ENCODE data around the gene SCFD1.

Gene SCFD1

DNA sequence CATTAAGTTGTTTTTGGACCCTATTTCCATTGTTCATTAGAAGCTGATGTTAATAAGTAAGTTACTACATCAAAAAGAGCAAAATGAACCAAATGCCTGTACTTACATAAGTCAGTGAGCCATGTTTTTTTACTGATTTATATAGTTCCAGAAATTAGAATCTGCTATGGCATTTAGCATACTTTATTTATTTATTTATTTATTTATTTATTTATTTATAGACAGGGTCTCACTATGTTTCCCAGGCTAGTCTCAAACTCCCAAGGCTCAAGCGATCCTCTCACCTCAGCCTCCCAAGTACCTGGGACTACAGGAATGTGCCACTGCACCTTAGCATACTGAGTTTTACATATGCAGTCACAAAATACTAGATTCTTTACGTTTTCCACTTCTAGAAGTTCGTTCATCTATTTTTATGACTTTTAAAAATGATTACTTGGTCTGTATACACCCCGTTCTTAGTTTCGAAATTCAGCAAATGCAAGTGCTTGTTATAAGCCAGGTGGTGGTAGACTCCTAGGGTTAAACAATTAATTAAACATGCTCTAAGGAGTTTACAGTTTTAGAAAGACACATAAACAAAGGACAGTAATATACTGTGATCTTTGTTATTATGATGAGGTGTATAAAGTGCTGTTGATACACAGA lies 69.8 kb downstream of the SCFD1 start:
- DNase-seq (ENCODE audit: insufficient read length, low spot score) (no peak), FAIRE-seq (no peak)
- TF ChIP-seq PAX5 (IDR thresholded peaks at IDR 0.05; ENCODE audit: insufficient read depth, low read length, severe bottlenecking) = no peak
- TF ChIP-seq SPI1 (IDR thresholded peaks at IDR 0.05; ENCODE audit: low read depth, low read length) = no peak
- no peak for TF ChIP-seq POLR2A (IDR thresholded peaks at IDR 0.05; ENCODE audit: low read depth, low read length)
- no peak for TF ChIP-seq POU2F2 (IDR thresholded peaks at IDR 0.05; ENCODE audit: low read depth, low read length)
- TF ChIP-seq POLR2AphosphoS5 (IDR thresholded peaks at IDR 0.05; ENCODE audit: low read depth, low read length) = no peak
- no peak for TF ChIP-seq TAF1 (IDR thresholded peaks at IDR 0.05; ENCODE audit: low read depth, low read length)

DNA sequence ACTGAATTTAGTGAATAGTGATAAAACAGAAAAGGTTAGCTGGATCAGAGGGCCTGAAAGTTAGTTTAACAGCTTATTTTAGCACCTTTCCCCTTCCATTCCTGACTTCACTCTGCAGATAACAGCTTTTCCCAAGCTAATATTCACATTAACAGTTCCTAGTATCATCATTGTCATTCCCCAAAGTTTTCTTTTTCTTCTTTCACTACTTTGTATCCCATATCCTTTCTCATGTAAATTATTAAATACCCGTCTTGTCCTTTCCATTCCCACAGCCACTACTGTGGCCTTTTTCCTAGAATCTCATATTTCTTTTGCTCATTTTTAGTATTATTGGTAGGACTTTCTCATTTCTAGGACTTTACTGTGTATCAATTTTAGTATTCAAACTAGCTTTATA lies 70.5 kb downstream of the SCFD1 start:
- no peak for FAIRE-seq
- TF ChIP-seq POLR2A (IDR thresholded peaks at IDR 0.05; ENCODE audit: low read depth, low read length) = no peak
- no peak for TF ChIP-seq SPI1 (IDR thresholded peaks at IDR 0.05; ENCODE audit: low read depth, low read length)
- TF ChIP-seq POLR2AphosphoS5 (IDR thresholded peaks at IDR 0.05; ENCODE audit: low read depth, low read length) = no peak
- no peak for TF ChIP-seq TAF1 (IDR thresholded peaks at IDR 0.05; ENCODE audit: low read depth, low read length)
- no peak for TF ChIP-seq PAX5 (IDR thresholded peaks at IDR 0.05; ENCODE audit: insufficient read depth, low read length, severe bottlenecking)
- TF ChIP-seq POU2F2 (IDR thresholded peaks at IDR 0.05; ENCODE audit: low read depth, low read length) = no peak
- DNase-seq (ENCODE audit: insufficient read length, low spot score) = no peak

DNA sequence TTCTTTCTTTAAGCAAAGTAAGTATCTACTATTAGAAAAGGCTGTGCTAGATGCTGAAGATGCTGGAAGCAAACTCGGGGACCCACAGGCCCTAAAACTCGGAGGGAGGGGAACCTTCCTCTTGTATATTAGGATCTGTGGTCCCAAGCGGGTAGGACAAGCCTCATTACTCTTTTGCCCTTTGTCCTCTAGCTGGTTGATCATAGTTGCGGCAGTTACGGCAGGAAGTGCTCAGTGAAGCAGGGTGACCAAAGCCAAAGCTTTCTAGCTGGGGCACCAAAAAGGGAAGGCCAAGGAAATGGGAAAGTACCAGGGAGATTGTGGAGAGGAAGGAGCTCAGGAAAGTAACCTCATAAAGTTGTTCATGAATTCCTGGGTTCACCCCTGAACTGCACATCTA lies 76.3 kb downstream of the SCFD1 start:
- TF ChIP-seq TAF1 (IDR thresholded peaks at IDR 0.05; ENCODE audit: low read depth, low read length) (no peak), PAX5 (IDR thresholded peaks at IDR 0.05; ENCODE audit: insufficient read depth, low read length, severe bottlenecking) (no peak), POLR2A (IDR thresholded peaks at IDR 0.05; ENCODE audit: low read depth, low read length) (no peak), POU2F2 (IDR thresholded peaks at IDR 0.05; ENCODE audit: low read depth, low read length) (no peak), POLR2AphosphoS5 (IDR thresholded peaks at IDR 0.05; ENCODE audit: low read depth, low read length) (no peak)
- no peak for DNase-seq (ENCODE audit: insufficient read length, low spot score)
- FAIRE-seq = no peak

DNA sequence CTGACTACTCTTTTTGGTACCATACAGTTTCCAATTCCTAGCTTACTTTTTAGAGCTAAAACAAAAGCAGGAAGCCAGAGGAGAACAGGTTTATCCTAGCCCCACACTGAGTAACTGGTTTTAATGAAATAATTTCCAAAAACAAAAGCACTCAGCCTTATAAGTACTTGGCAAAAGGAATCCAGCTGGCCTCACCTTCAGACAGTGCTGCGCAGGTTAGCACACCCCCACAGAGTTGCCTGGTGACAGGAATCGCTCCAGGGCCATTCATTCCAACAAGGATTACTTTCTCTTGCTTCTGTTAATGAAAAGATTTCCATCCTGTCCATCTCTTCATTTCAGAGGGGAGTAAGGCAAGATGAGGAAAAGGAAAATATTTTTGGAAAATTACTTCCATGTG lies 84.6 kb downstream of the SCFD1 start:
- no peak for TF ChIP-seq SPI1 (IDR thresholded peaks at IDR 0.05; ENCODE audit: low read depth, low read length)
- TF ChIP-seq POU2F2 (IDR thresholded peaks at IDR 0.05; ENCODE audit: low read depth, low read length) = no peak
- TF ChIP-seq TAF1 (IDR thresholded peaks at IDR 0.05; ENCODE audit: low read depth, low read length) = no peak
- no peak for TF ChIP-seq PAX5 (IDR thresholded peaks at IDR 0.05; ENCODE audit: insufficient read depth, low read length, severe bottlenecking)
- TF ChIP-seq POLR2A (IDR thresholded peaks at IDR 0.05; ENCODE audit: low read depth, low read length) = no peak
- TF ChIP-seq POLR2AphosphoS5 (IDR thresholded peaks at IDR 0.05; ENCODE audit: low read depth, low read length) = no peak
- FAIRE-seq = no peak
- DNase-seq (ENCODE audit: insufficient read length, low spot score) = no peak

DNA sequence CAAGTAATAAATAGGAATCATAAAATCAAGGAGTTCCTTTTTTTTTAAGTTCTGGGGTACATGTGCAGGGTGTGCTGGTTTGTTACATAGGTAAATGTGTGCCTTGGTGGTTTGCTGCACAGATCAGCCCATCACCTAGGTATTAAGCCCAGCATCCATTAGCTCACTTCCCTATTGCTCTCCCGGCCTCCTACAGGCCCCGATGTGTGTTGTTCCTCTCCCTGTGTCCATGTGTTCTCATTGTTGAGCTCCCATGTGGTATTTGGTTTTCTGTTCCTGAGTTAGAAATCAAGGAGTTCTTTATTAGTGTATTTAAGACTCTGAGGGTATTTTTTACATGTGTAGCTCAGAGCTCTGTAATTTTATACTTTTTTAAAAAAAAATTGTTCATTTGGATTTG lies 86.0 kb downstream of the SCFD1 start:
- DNase-seq (ENCODE audit: insufficient read length, low spot score) = no peak
- TF ChIP-seq POLR2A (IDR thresholded peaks at IDR 0.05; ENCODE audit: low read depth, low read length) (no peak), POLR2AphosphoS5 (IDR thresholded peaks at IDR 0.05; ENCODE audit: low read depth, low read length) (no peak), TAF1 (IDR thresholded peaks at IDR 0.05; ENCODE audit: low read depth, low read length) (no peak), SPI1 (IDR thresholded peaks at IDR 0.05; ENCODE audit: low read depth, low read length) (no peak), POU2F2 (IDR thresholded peaks at IDR 0.05; ENCODE audit: low read depth, low read length) (no peak), PAX5 (IDR thresholded peaks at IDR 0.05; ENCODE audit: insufficient read depth, low read length, severe bottlenecking) (no peak)
- FAIRE-seq = no peak

DNA sequence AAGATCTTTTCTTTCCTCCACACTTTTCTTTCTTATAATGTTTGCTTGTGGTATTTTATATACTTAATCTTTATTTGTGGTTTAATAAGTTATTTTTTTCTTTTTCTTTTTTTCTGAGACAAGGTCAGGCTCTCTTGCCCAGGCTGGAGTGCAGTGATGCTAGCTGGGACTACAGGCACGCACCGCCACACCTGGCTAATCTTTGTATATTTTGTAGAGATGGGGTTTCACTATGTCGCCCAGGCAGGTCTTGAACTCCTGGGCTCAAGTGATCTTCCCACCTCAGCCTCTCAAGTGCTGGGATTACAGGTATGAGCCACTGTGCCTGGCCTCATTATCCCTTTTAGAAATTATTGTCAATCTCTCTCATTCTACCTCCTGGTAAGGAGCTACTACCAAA lies 87.1 kb downstream of the SCFD1 start:
- no peak for DNase-seq (ENCODE audit: insufficient read length, low spot score)
- TF ChIP-seq SPI1 (IDR thresholded peaks at IDR 0.05; ENCODE audit: low read depth, low read length) (no peak), PAX5 (IDR thresholded peaks at IDR 0.05; ENCODE audit: insufficient read depth, low read length, severe bottlenecking) (no peak), POU2F2 (IDR thresholded peaks at IDR 0.05; ENCODE audit: low read depth, low read length) (no peak), POLR2AphosphoS5 (IDR thresholded peaks at IDR 0.05; ENCODE audit: low read depth, low read length) (no peak), TAF1 (IDR thresholded peaks at IDR 0.05; ENCODE audit: low read depth, low read length) (no peak), POLR2A (IDR thresholded peaks at IDR 0.05; ENCODE audit: low read depth, low read length) (no peak)
- FAIRE-seq = no peak

DNA sequence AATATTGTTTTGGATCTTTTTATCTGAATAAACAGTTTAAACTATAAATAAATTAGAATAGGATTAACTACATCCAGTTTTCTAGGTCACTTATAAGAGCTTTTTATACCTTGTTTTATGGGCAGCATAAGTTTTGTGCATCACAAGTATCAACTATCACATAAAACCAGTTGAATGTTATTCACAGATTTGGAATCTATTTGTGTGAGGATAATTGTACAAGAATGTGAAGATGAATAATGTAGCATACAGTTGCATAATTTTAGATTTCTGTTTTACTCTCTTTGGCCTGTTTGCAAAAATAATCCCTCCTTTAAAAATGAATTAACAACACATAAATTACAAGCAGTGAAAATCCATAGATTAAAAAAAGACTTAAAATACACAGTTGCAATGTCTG lies 88.8 kb downstream of the SCFD1 start:
- no peak for FAIRE-seq
- no peak for TF ChIP-seq PAX5 (IDR thresholded peaks at IDR 0.05; ENCODE audit: insufficient read depth, low read length, severe bottlenecking)
- TF ChIP-seq POU2F2 (IDR thresholded peaks at IDR 0.05; ENCODE audit: low read depth, low read length) = no peak
- no peak for TF ChIP-seq POLR2AphosphoS5 (IDR thresholded peaks at IDR 0.05; ENCODE audit: low read depth, low read length)
- no peak for TF ChIP-seq POLR2A (IDR thresholded peaks at IDR 0.05; ENCODE audit: low read depth, low read length)
- no peak for TF ChIP-seq TAF1 (IDR thresholded peaks at IDR 0.05; ENCODE audit: low read depth, low read length)
- TF ChIP-seq SPI1 (IDR thresholded peaks at IDR 0.05; ENCODE audit: low read depth, low read length) = no peak
- DNase-seq (ENCODE audit: insufficient read length, low spot score) = no peak

DNA sequence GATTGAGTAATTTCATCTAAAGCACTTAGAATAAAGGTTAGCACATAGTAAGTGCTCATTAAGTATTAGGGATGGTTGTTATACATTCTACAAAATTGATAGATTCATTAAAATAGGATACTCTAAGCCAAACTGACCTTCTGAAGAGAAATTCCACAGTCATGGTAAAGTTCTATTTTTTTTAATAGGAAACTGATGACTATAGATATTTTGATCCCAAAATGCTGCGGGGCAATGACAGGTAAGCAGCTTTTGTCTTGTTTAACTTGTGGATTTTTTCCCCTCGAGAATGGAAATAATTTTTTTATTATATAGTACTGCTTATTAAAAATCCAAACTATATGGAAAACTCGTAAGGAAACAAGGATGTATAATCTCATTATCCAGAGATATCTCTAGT lies 97.0 kb downstream of the SCFD1 start:
- DNase-seq (ENCODE audit: insufficient read length, low spot score) (no peak), FAIRE-seq (no peak)
- no peak for TF ChIP-seq PAX5 (IDR thresholded peaks at IDR 0.05; ENCODE audit: insufficient read depth, low read length, severe bottlenecking)
- no peak for TF ChIP-seq POLR2AphosphoS5 (IDR thresholded peaks at IDR 0.05; ENCODE audit: low read depth, low read length)
- TF ChIP-seq SPI1 (IDR thresholded peaks at IDR 0.05; ENCODE audit: low read depth, low read length) = no peak
- no peak for TF ChIP-seq TAF1 (IDR thresholded peaks at IDR 0.05; ENCODE audit: low read depth, low read length)
- TF ChIP-seq POLR2A (IDR thresholded peaks at IDR 0.05; ENCODE audit: low read depth, low read length) = no peak
- no peak for TF ChIP-seq POU2F2 (IDR thresholded peaks at IDR 0.05; ENCODE audit: low read depth, low read length)

DNA sequence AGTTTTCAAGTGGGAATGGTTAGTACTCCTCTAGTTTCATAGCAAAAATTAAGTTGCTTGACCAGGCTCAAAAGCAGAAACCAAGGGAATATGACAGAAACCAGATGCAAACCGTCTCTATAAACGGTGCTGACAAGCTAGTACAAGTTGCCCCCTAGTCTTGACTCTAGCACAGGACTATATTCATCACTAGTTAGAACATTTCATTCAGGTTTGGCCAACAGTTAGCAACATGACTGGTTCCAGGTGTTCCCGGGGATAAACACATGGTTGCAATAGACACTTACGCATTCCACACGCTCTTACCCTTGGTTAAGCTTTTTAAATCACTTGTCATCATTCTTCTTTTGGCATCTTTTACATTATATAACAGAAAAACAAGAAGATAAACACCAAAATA lies 103.6 kb downstream of the SCFD1 start:
- no peak for TF ChIP-seq TAF1 (IDR thresholded peaks at IDR 0.05; ENCODE audit: low read depth, low read length)
- no peak for TF ChIP-seq PAX5 (IDR thresholded peaks at IDR 0.05; ENCODE audit: insufficient read depth, low read length, severe bottlenecking)
- TF ChIP-seq POLR2A (IDR thresholded peaks at IDR 0.05; ENCODE audit: low read depth, low read length) = no peak
- TF ChIP-seq POLR2AphosphoS5 (IDR thresholded peaks at IDR 0.05; ENCODE audit: low read depth, low read length) = no peak
- TF ChIP-seq POU2F2 (IDR thresholded peaks at IDR 0.05; ENCODE audit: low read depth, low read length) = no peak
- TF ChIP-seq SPI1 (IDR thresholded peaks at IDR 0.05; ENCODE audit: low read depth, low read length) = no peak
- FAIRE-seq = peak; percentile 13
- DNase-seq (ENCODE audit: insufficient read length, low spot score) = no peak

DNA sequence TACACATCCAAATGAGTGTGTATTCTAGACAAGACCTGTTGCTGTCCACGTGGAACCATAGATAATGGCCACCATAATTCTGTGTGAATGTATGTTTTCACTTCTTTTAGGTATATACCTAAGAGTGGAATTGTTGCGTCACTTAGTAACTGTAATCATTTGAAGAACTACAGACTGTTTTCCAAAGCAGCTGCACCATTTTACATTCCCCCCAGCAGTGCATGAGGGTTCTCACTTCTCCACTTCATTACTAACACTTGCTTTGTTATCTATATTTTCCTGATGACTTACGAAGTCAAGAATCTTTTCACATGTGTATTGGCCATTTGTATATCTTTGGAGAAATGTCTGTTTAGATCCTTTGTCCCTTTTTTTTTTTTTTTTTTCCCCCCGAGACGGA lies 106.4 kb downstream of the SCFD1 start:
- DNase-seq (ENCODE audit: insufficient read length, low spot score) = no peak
- no peak for FAIRE-seq
- TF ChIP-seq TAF1 (IDR thresholded peaks at IDR 0.05; ENCODE audit: low read depth, low read length) = no peak
- TF ChIP-seq PAX5 (IDR thresholded peaks at IDR 0.05; ENCODE audit: insufficient read depth, low read length, severe bottlenecking) = no peak
- TF ChIP-seq POLR2AphosphoS5 (IDR thresholded peaks at IDR 0.05; ENCODE audit: low read depth, low read length) = no peak
- TF ChIP-seq POU2F2 (IDR thresholded peaks at IDR 0.05; ENCODE audit: low read depth, low read length) = no peak
- TF ChIP-seq SPI1 (IDR thresholded peaks at IDR 0.05; ENCODE audit: low read depth, low read length) = no peak
- TF ChIP-seq POLR2A (IDR thresholded peaks at IDR 0.05; ENCODE audit: low read depth, low read length) = no peak
